ENCODE measurements around the gene DVL2. TPM values are rescaled to one million over a fixed set of nuclear protein-coding genes. Genes with fewer than 3 reads are reported as not detected.
"Not testable (repeated sequence)": the region's sequence is repeated elsewhere in the genome, so short reads cannot be mapped to it uniquely, and the experiment has no call there.

DVL2 gene
- total RNA-seq, 3 donors from 2014 or later = 32.0 to 58.2 (median 47.9) TPM

GRCh38 chr17:7249830-7250229 is 15.5 kb upstream of the DVL2 start:
- peaks cover 3 to 28% of the 10 kb centered on the region in 2 donors for H3K4me1 ChIP-seq
- intact Hi-C loops (cut with DNase I; ENCODE audit: low total_unique reads) = no loop called here
- H3K27me3 ChIP-seq = no peaks in the 10 kb centered on the region
- no peaks in the 10 kb centered on the region for H3K36me3 ChIP-seq
- peak overlapping the region; percentile 84 to 93 (median 87) for H3K4me3 ChIP-seq
- H3K9me3 ChIP-seq = no peaks in the 10 kb centered on the region
- peak overlapping the region; percentile 100 for H3K27ac ChIP-seq
- TF ChIP-seq POLR2A (IDR thresholded peaks at IDR 0.05) (no peak), POLR2AphosphoS5 (IDR thresholded peaks at IDR 0.05) (no peak), CTCF (IDR thresholded peaks at IDR 0.05) (no peak)
- DNase-seq (ENCODE audit: low spot score in 2 of 2) = no peak

- no peak for DNase-seq (ENCODE audit: low spot score in 2 of 2)
- no peak for TF ChIP-seq POLR2A (IDR thresholded peaks at IDR 0.05)
- H3K9me3 ChIP-seq = no peaks in the 10 kb centered on the region
- H3K27ac ChIP-seq = peak overlapping the region in 1 of 2 donors; percentile 100
- intact Hi-C loops (cut with DNase I; ENCODE audit: low total_unique reads) = no loop called here
- no peaks in the 10 kb centered on the region for H3K27me3 ChIP-seq
- no peaks in the 10 kb centered on the region for H3K36me3 ChIP-seq
- peak overlapping the region in 1 of 3 donors; percentile 87 for H3K4me3 ChIP-seq
- peaks cover 3 to 28% of the 10 kb centered on the region in 2 donors for H3K4me1 ChIP-seq
These were observed 14.9 kb upstream of the DVL2 start for GRCh38 chr17:7249214-7249613.

GRCh38 chr17:7248796-7249195 is 14.5 kb upstream of the DVL2 start:
- H3K27me3 ChIP-seq = no peaks in the 10 kb centered on the region
- no peak overlapping the region for H3K4me3 ChIP-seq
- no peaks in the 10 kb centered on the region for H3K9me3 ChIP-seq
- TF ChIP-seq POLR2A (IDR thresholded peaks at IDR 0.05) (no peak), CTCF (IDR thresholded peaks at IDR 0.05) (no peak), POLR2AphosphoS5 (IDR thresholded peaks at IDR 0.05) (no peak)
- H3K4me1 ChIP-seq = peaks cover 3 to 28% of the 10 kb centered on the region in 2 donors
- DNase-seq (ENCODE audit: low spot score in 2 of 2) = no peak
- H3K36me3 ChIP-seq = no peaks in the 10 kb centered on the region
- intact Hi-C loops (cut with DNase I; ENCODE audit: low total_unique reads) = no loop called here
- H3K27ac ChIP-seq = no peak overlapping the region

GRCh38 chr17:7246779-7247178 is 12.5 kb upstream of the DVL2 start:
- DNase-seq (ENCODE audit: low spot score in 2 of 2) = no peak
- Histone ChIP-seq H3K27ac (no peak overlapping the region), H3K9me3 (no peaks in the 10 kb centered on the region), H3K4me3 (no peak overlapping the region), H3K4me1 (peaks cover 3 to 19% of the 10 kb centered on the region in 2 donors), H3K36me3 (no peaks in the 10 kb centered on the region), H3K27me3 (no peaks in the 10 kb centered on the region)
- intact Hi-C loops (cut with DNase I; ENCODE audit: low total_unique reads) = no loop called here
- no peak for TF ChIP-seq CTCF (IDR thresholded peaks at IDR 0.05)
- TF ChIP-seq POLR2AphosphoS5 (IDR thresholded peaks at IDR 0.05) = no peak
- TF ChIP-seq POLR2A (IDR thresholded peaks at IDR 0.05) = no peak

GRCh38 chr17:7243838-7244237 is 9.5 kb upstream of the DVL2 start:
- H3K36me3 ChIP-seq; DNase-seq (ENCODE audit: low spot score in 2 of 2); intact Hi-C loops (cut with DNase I; ENCODE audit: low total_unique reads); H3K4me3 ChIP-seq; H3K27me3 ChIP-seq; H3K9me3 ChIP-seq: not testable (repeated sequence)
- Histone ChIP-seq H3K4me1 (peaks cover 4 to 19% of the 10 kb centered on the region in 2 donors), H3K27ac (peak overlapping the region; percentile 99 to 100)

- Histone ChIP-seq H3K27ac (peak overlapping the region; percentile 99 to 100), H3K9me3 (no peaks in the 10 kb centered on the region), H3K4me3 (peak overlapping the region; percentile 85 to 89 (median 85)), H3K4me1 (peaks cover 4 to 17% of the 10 kb centered on the region in 2 donors), H3K36me3 (no peaks in the 10 kb centered on the region), H3K27me3 (no peaks in the 10 kb centered on the region)
- intact Hi-C loops (cut with DNase I; ENCODE audit: low total_unique reads) = no loop called here
- DNase-seq (ENCODE audit: low spot score in 2 of 2) = no peak
- peak in 1 of 3 donors; percentile 7 for TF ChIP-seq CTCF (IDR thresholded peaks at IDR 0.05)
- no peak for TF ChIP-seq POLR2AphosphoS5 (IDR thresholded peaks at IDR 0.05)
These were observed 9.1 kb upstream of the DVL2 start for GRCh38 chr17:7243453-7243729.
